ELF-1 (cell line): ENCODE measurements around the gene BPIFB6.
A peak's percentile ranks its signal among the peaks of the same experiment; 100 is the strongest.

ENCODE experiments used
- DNase-seq: peaks from one replicate; pipeline ENCODE4 v3.0.0-alpha.2; 2016; ENCODE audit warnings: low read depth, low spot score

BPIFB6 gene

GRCh38 chr20:33000802-33001466 is 30.5 kb upstream of the BPIFB6 start:
- no peak for DNase-seq

- no peak for DNase-seq
Observed at GRCh38 chr20:33002087-33002808, 29.2 kb upstream of the BPIFB6 start.

GRCh38 chr20:33004141-33004751 is 27.2 kb upstream of the BPIFB6 start, which contains the start of gene SUN5:
SUN5 (minus strand) TSS chr20:33004433; CDS start chr20:33004340, 93 bp downstream.
- DNase-seq = no peak

GRCh38 chr20:33005132-33005566 is 26.3 kb upstream of the BPIFB6 start:
- DNase-seq = peak; percentile 55

- no peak for DNase-seq
Observed at GRCh38 chr20:33005908-33006775, 25.3 kb upstream of the BPIFB6 start.

GRCh38 chr20:33006776-33007375 is 24.6 kb upstream of the BPIFB6 start:
- no peak for DNase-seq

- no peak for DNase-seq
Observed at GRCh38 chr20:33007376-33008335, 23.8 kb upstream of the BPIFB6 start, which contains the start of gene BPIFB2. BPIFB2 (plus strand) TSS chr20:33007704; CDS start chr20:33008575, 871 bp downstream.

GRCh38 chr20:33008336-33009213 is 22.9 kb upstream of the BPIFB6 start:
- no peak for DNase-seq

GRCh38 chr20:33009214-33010132 is 22.0 kb upstream of the BPIFB6 start:
- peak; percentile 21 for DNase-seq

GRCh38 chr20:33010133-33010504 is 21.3 kb upstream of the BPIFB6 start:
- DNase-seq = no peak

- no peak for DNase-seq
Observed at GRCh38 chr20:33010674-33011449, 20.6 kb upstream of the BPIFB6 start.

GRCh38 chr20:33012327-33013189 is 18.9 kb upstream of the BPIFB6 start:
- DNase-seq = no peak

- no peak for DNase-seq
Observed at GRCh38 chr20:33013701-33014326, 17.6 kb upstream of the BPIFB6 start.

- peak; percentile 78 for DNase-seq
Observed at GRCh38 chr20:33014336-33015113, 16.9 kb upstream of the BPIFB6 start.

GRCh38 chr20:33015114-33015484 is 16.3 kb upstream of the BPIFB6 start:
- no peak for DNase-seq
